ENCODE results near the gene COMT. TPM values are rescaled to one million over a fixed set of nuclear protein-coding genes. Genes with fewer than 3 reads are reported as not detected.
A peak's percentile ranks its signal among the peaks of the same experiment; 100 is the strongest.

Gene COMT
- 145 TPM for total RNA-seq

- DNase-seq (ENCODE audit: low spot score) (peak; percentile 73), ATAC-seq (peak; percentile 84)
Measured at GRCh38 chr22:19941365-19942082, at the start of gene COMT, which contains the start of gene TXNRD2. Gene COMT, plus strand, starts transcription at chr22:19941772. Its CDS starts 20,755 bp downstream, at chr22:19962527. Gene TXNRD2, minus strand, starts transcription at chr22:19941818. Its CDS starts 15 bp downstream, at chr22:19941803.

- no peak for DNase-seq (ENCODE audit: low spot score)
- ATAC-seq = peak; percentile 14
Measured at GRCh38 chr22:19892257-19892879, 49.2 kb upstream of the COMT start.

GRCh38 chr22:19892925-19893324, 48.6 kb upstream of the COMT start:
- no peak for ATAC-seq
- DNase-seq (ENCODE audit: low spot score) = no peak

GRCh38 chr22:19893363-19893762, 48.2 kb upstream of the COMT start:
- ATAC-seq = no peak
- no peak for DNase-seq (ENCODE audit: low spot score)

- DNase-seq (ENCODE audit: low spot score) (no peak), ATAC-seq (no peak)
Measured at GRCh38 chr22:19895160-19895849, 46.3 kb upstream of the COMT start.

- ATAC-seq (no peak), DNase-seq (ENCODE audit: low spot score) (no peak)
Measured at GRCh38 chr22:19896665-19897355, 44.8 kb upstream of the COMT start.

GRCh38 chr22:19897726-19898125, 43.8 kb upstream of the COMT start:
- ATAC-seq (no peak), DNase-seq (ENCODE audit: low spot score) (no peak)

GRCh38 chr22:19898145-19898544, 43.4 kb upstream of the COMT start:
- no peak for DNase-seq (ENCODE audit: low spot score)
- no peak for ATAC-seq

GRCh38 chr22:19898831-19899567, 42.6 kb upstream of the COMT start:
- no peak for ATAC-seq
- no peak for DNase-seq (ENCODE audit: low spot score)

GRCh38 chr22:19900707-19901436, 40.7 kb upstream of the COMT start:
- DNase-seq (ENCODE audit: low spot score) = no peak
- peak; percentile 89 for ATAC-seq

GRCh38 chr22:19901577-19902244, 39.9 kb upstream of the COMT start:
- DNase-seq (ENCODE audit: low spot score) (no peak), ATAC-seq (no peak)

- DNase-seq (ENCODE audit: low spot score) = no peak
Measured at GRCh38 chr22:19902245-19902715, 39.3 kb upstream of the COMT start.

GRCh38 chr22:19903031-19903430, 38.5 kb upstream of the COMT start:
- no peak for ATAC-seq
- DNase-seq (ENCODE audit: low spot score) = no peak

More at GRCh38 chr22:19902245-19902715, 39.3 kb upstream of the COMT start:
- ATAC-seq = no peak

GRCh38 chr22:19903513-19903912, 38.1 kb upstream of the COMT start:
- ATAC-seq = no peak
- no peak for DNase-seq (ENCODE audit: low spot score)

- DNase-seq (ENCODE audit: low spot score) = no peak
- ATAC-seq = no peak
Measured at GRCh38 chr22:19904174-19904856, 37.3 kb upstream of the COMT start.

- no peak for DNase-seq (ENCODE audit: low spot score)
Measured at GRCh38 chr22:19904935-19905334, 36.6 kb upstream of the COMT start.

GRCh38 chr22:19905347-19906276, 36.0 kb upstream of the COMT start:
- DNase-seq (ENCODE audit: low spot score) = no peak
- ATAC-seq = no peak

More at GRCh38 chr22:19904935-19905334, 36.6 kb upstream of the COMT start:
- ATAC-seq = no peak

Data from left lobe of liver (tissue), 2 donors.